LHCN-M2 (cell line): ENCODE data around the gene TOR4A. TPM values are rescaled to one million over a fixed set of nuclear protein-coding genes. Genes with fewer than 3 reads are reported as not detected.
"Not testable (repeated sequence)": the region's sequence is repeated elsewhere in the genome, so short reads cannot be mapped to it uniquely, and the experiment has no call there.

Experiments
- DNase-seq: peaks from one replicate; pipeline ENCODE4 v3.0.0-alpha.2; 2012; ENCODE audit warnings: low read depth
- total RNA-seq: library from RNA; depleted of rRNA; stranded (reverse); fragments of >200 nt; gene quantifications from 2 replicates; pipeline ENCODE4 v1.2.3, GENCODE V29; 2014

Gene TOR4A
- total RNA-seq, 1 experiment from 2014 or later: 2.6 TPM

GRCh38 chr9:137251490-137252268 lies 25.8 kb upstream of the TOR4A start:
- no peak for DNase-seq

GRCh38 chr9:137252555-137253506 lies 24.7 kb upstream of the TOR4A start:
- DNase-seq: no peak

- DNase-seq: no peak
Measured at GRCh38 chr9:137253717-137254623, 23.6 kb upstream of the TOR4A start.

- peak; percentile 83 for DNase-seq
Measured at GRCh38 chr9:137254624-137255447, 22.7 kb upstream of the TOR4A start, which contains the start of gene NELFB. TSS of gene NELFB (plus strand) at chr9:137255327.

- DNase-seq: no peak
Measured at GRCh38 chr9:137255448-137256114, 21.9 kb upstream of the TOR4A start.

- DNase-seq: no peak
Measured at GRCh38 chr9:137256362-137256761, 21.2 kb upstream of the TOR4A start.

GRCh38 chr9:137256856-137257255 lies 20.7 kb upstream of the TOR4A start:
- DNase-seq: no peak

- not testable (repeated sequence) for DNase-seq
Measured at GRCh38 chr9:137262173-137262908, 15.2 kb upstream of the TOR4A start.

GRCh38 chr9:137262909-137263285 lies 14.6 kb upstream of the TOR4A start:
- DNase-seq: no peak

GRCh38 chr9:137263506-137263905 lies 14.0 kb upstream of the TOR4A start:
- DNase-seq: no peak

- DNase-seq: no peak
Measured at GRCh38 chr9:137264067-137264466, 13.5 kb upstream of the TOR4A start.

GRCh38 chr9:137265496-137266161 lies 11.9 kb upstream of the TOR4A start:
- no peak for DNase-seq

GRCh38 chr9:137266162-137266527 lies 11.4 kb upstream of the TOR4A start:
- DNase-seq: no peak

- no peak for DNase-seq
Measured at GRCh38 chr9:137266585-137267453, 10.7 kb upstream of the TOR4A start.

GRCh38 chr9:137267933-137268355 lies 9.6 kb upstream of the TOR4A start:
- DNase-seq: no peak

GRCh38 chr9:137268538-137269201 lies 8.9 kb upstream of the TOR4A start:
- no peak for DNase-seq

GRCh38 chr9:137269231-137269772 lies 8.2 kb upstream of the TOR4A start:
- DNase-seq: peak; percentile 20
